ENCODE results near the gene GRIN3B. TPM values are rescaled to one million over a fixed set of nuclear protein-coding genes. Genes with fewer than 3 reads are reported as not detected.
A peak's percentile ranks its signal among the peaks of the same experiment; 100 is the strongest.

GRIN3B gene
- total and polyA plus RNA-seq, 2 of the 8 experiments (the other 6 are each of a cell fraction or from before 2014, with no cell fraction given), result 0.45 to 1.0 TPM

GRCh38 chr19:982567-983170, 17.6 kb upstream of the GRIN3B start (continued):
- no peak for TF ChIP-seq CBX5 (IDR thresholded peaks at IDR 0.05; ENCODE audit: low read depth, low read length)
- no peak for TF ChIP-seq EGR1 (IDR thresholded peaks at IDR 0.05; ENCODE audit: borderline replicate concordance, low read depth, low read length)
- no peak for TF ChIP-seq SP4 (IDR thresholded peaks at IDR 0.05; ENCODE audit: low read length)
- TF ChIP-seq NANOG (IDR thresholded peaks at IDR 0.05; ENCODE audit: insufficient read depth, low read depth, low read length, poor library complexity, severe bottlenecking), result no peak
- no peak for TF ChIP-seq CHD2 (IDR thresholded peaks at IDR 0.05; ENCODE audit: low read length)
- TF ChIP-seq TAF7 (optimal IDR thresholded peaks at IDR 0.05; ENCODE audit: borderline replicate concordance, low read depth, low read length), result peak; percentile 59
- no peak for TF ChIP-seq GTF2F1 (IDR thresholded peaks at IDR 0.05; ENCODE audit: borderline replicate concordance, low read depth, low read length)
- TF ChIP-seq SRF (IDR thresholded peaks at IDR 0.05; ENCODE audit: low read depth, low read length), result no peak
- no peak for TF ChIP-seq E2F6 (IDR thresholded peaks at IDR 0.05)
- no peak for TF ChIP-seq POLR2A (IDR thresholded peaks at IDR 0.05; ENCODE audit: control extremely low read depth in 1 of 2, low read depth in 2 of 2, low read length in 2 of 2)
- TF ChIP-seq PHF8 (conservative IDR thresholded peaks at IDR 0.05; ENCODE audit: low read depth, low read length), result no peak
- no peak for TF ChIP-seq BRCA1 (IDR thresholded peaks at IDR 0.05; ENCODE audit: low read depth, low read length)
- no peak for TF ChIP-seq USF2 (IDR thresholded peaks at IDR 0.05; ENCODE audit: low read length)

Measured in H1 (cell line).